Measurements from ENCODE around the gene MEI1.
A peak's percentile ranks its signal among the peaks of the same experiment; 100 is the strongest.
"Not testable (repeated sequence)": the region's sequence is repeated elsewhere in the genome, so short reads cannot be mapped to it uniquely, and the experiment has no call there.

The MEI1 gene

DNA sequence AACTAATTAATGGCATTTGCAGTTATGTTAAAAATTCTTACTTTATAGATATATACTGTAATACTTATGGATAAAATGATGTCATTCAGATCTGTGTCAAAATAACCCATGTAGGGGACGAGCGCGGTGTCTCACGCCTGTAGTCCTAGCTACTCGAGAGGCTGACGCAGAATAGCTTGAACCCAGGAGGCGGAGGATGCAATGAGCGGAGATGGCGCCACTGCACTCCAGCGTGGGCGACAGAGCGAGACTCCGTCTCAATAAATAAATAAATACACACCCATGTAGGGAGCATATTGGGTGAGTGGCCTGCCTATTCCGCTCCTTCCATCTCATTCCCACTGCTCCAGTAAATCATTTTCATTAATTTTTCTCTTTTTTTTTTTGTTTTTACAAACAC lies 17.7 kb upstream of the MEI1 start:
- no peak for DNase-seq (ENCODE audit: low read depth)

DNA sequence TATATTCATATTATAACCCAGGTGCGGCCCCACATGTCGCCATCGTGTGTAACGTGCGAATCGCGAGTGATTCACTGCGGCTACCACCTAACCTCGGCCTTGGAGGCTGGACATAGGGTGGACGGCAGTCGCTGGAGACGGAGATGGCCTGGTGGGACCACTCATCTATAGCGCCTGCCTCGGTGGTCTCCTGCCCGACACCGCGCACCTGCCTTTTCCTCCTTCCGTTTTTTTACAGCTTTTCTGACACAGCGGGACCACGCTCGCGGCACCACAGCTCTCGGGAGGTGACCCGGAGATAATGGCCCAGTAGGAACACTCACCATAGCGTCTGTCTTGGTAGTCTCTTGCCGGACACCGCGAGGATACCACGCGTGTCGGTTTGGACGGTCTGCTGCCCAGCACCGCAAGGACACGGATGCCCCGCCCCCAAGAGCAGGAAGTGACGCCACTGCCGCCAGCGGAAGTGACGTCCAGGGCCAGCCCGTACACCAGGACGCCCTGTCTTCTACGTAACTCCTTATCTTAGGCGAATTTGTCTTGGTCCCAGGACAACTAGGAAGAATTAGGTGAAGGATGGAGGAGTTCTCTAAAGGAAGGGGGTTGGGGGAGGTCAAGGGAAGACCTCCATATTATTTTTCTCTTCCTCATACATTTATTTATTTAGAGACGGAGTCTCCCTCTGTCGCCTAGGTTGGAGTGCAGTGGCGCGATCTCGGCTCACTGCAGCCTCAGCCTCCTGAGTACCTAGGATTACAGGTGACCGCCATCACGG lies 17.1 kb upstream of the MEI1 start:
- peak; percentile 82 for DNase-seq (ENCODE audit: low read depth)

DNA sequence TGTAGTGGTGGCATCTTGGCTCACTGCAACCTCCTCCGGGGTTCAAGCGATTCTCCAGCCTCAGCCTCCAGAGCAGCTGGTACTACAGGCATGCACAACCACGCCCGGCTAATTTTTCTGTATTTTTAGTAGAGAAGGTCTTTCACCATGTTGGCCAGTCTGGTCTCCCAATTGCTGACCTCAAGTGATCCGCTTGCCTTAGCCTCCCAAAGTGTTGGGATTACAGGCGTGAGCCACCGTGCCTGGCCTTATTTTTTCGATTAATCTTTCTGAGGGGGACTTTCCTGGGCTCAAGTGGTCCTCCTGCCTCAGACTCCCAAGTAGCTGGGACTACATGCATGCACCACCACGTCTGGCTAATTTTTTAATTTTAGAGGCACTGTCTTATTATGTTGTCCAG lies 16.3 kb upstream of the MEI1 start:
- DNase-seq (ENCODE audit: low read depth) = no peak

DNA sequence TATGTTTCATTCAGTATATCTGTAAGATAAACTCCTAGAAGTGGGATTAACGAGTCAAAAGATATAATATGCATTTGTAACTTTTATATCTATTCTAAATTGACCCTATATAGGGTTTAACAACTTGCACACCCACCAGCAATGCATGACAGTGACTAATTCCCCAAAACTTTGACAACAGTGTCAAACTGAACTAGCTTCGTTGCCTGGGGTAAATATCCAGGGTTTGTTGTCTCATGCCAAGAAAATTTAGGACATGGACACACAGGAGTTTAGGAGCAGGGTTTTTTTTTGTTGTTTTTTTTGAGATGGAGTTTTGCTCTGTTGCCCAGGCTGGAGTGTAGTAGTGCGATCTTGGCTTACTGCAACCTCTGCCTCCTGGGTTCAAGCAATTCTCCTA lies 15.7 kb upstream of the MEI1 start:
- no peak for DNase-seq (ENCODE audit: low read depth)

DNA sequence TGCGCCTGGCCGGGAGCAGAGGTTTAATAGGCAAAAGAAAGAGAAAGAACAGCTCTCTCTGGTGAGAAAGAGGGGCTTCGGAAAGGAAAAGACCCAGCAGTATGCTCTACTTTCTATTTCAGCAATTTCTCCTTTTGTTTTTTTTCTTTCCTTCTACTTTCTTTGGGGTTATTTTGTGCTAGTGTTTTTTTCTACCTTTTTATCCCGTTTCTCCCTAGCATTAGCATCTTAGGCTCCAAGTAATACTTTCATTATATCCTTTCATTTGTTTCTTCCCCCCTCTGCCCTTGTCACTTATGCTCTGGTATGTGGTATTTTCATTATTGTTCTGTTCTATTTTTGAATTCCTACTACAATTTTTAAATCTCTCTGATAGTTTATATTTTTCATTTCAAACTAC lies 15.1 kb upstream of the MEI1 start:
- DNase-seq (ENCODE audit: low read depth) = no peak

DNA sequence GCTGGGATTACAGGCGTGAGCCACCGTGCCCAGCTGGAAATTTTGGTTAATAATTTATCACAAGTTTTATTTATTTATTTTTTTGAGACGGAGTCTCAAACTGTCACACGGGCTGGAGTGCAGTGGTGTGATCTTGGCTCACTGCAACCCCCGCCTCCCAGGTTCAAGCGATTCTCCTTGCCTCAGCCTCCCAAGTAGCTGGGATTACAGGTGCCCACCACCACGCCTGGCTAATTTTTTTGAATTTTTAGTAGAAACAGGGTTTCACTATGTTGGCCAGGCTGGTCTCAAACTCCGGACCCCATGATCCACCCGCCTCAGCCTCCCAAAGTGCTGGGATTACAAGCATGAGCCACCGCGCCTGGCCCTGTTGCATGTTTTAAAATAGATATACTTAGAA lies 12.4 kb upstream of the MEI1 start:
- not testable (repeated sequence) for DNase-seq (ENCODE audit: low read depth)

DNA sequence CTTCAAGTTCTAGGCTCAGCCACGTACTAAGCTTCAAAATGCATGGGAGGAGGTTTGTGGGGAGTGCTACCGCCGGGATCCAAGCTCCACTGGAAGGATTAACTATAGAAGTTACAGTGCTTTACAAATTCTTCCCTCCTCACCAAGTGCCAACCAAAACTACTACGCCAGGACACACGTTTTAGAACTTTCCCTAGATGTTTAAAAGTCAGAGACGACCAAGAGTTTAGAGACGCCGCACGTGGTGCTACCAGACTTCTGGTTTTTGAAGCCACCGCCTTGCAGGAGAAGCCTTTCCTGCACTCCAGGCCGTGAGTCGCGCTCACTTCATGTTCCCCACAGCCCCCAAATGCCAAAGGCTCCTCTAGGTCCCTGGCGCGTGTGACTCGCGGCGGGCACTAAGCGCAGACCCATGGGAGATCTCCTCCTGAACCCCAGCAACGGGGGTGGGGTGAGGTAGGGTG lies 11.4 kb upstream of the MEI1 start:
- no peak for DNase-seq (ENCODE audit: low read depth)

DNA sequence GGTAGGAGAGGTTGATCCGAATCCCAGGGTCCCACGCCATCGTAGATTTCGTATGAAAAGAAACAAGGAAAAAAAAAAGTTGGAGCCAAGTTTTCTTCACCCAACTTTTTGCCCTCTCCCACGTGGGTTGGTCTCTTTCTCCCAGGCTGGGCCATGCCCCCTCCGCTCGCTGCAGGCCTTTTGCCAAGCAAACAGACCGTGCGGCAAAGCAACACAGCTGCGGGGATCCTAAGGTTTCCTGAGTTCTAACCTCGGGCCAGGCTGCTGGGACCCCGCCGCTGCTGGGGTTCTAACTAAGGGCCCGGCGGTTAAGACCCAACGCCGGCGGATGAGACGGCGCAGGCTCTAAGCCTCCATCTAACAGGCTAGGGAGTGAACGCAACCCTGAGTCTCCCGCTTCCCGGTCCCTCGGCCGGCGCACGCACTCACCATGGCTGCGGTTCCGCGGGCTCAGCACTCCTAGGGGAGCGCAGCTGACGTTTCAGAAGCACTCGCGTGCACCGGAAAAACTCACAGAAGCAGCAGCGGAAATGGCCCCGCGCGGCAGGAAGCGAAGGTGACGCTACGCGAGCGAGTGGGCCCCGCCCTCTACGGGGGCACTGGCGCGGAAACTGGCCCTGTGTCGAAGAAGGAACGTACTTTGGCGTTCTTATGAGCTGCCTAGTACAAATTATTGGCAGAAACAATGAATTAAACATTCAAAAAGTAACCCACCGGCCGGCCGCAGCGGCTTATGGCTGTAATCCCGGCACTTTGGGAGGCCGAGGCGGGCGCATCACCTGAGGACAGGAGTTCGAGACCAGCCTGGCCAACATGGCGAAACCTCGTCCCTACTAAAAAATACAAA lies 10.7 kb upstream of the MEI1 start, which contains the start of gene SNU13:
TSS of gene SNU13 (minus strand) at position 503 of the 847 bp plus-strand sequence. CDS start at position 432, 71 bp downstream.
- peak; percentile 91 for DNase-seq (ENCODE audit: low read depth)

DNA sequence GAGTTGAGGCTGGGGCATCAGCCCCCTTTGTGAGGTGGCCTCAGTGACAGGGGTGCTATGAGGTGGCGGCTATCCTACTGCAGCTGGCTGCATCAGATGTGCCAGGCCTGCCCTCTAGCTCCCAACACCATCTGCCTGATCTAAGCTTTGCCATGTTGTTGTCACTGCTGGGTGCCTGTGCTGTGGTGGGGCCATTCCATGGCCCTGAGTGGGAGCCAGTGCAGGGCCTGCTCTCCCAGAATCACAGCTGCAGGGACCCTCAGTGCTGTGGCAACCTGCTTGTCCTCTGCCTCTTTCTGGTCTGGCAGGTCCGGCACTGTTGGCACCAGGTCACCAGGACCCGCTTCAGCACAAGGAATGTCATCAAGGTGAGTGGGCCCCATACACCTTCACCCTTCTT lies 8.8 kb upstream of the MEI1 start:
- DNase-seq (ENCODE audit: low read depth) = no peak

DNA sequence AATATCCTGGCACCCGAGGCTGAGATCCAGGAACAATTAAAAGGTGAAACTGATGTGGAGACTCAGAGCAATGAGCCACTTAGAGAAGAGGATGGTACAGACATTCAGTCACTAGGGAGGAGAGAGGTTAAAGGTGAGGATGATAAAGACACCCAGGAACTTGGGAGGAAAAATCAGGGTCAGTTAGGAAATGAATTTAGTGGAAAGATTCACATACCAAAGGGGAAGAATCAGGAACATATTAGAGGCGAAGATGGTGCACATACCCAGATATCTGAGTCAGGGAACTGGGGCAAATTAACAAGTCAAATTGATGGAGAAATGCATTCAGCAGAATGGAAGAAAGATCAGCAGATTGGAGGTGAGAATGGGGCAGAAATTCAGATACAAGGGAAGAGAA lies 4.1 kb upstream of the MEI1 start:
- no peak for DNase-seq (ENCODE audit: low read depth)

DNA sequence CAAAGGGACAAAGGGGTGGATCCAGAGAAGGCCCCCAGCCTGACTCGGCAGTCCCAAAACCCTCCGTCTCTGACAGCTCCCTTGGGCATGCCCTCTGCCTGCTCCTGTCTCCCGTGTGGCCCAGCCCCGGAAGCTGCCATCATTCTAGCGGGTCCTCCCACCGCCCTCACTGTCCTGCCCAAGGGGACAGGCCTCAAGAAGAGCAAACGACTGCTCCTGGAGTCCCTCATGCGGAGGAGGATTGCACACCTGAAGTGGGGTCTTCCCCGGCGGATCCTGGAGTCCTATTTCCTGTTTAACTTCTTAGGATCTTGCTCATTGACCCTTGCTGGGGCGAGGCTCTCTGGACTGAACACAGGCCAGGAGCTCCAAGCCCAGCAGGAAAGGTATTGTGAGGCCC lies 2.6 kb upstream of the MEI1 start:
- no peak for DNase-seq (ENCODE audit: low read depth)

DNA sequence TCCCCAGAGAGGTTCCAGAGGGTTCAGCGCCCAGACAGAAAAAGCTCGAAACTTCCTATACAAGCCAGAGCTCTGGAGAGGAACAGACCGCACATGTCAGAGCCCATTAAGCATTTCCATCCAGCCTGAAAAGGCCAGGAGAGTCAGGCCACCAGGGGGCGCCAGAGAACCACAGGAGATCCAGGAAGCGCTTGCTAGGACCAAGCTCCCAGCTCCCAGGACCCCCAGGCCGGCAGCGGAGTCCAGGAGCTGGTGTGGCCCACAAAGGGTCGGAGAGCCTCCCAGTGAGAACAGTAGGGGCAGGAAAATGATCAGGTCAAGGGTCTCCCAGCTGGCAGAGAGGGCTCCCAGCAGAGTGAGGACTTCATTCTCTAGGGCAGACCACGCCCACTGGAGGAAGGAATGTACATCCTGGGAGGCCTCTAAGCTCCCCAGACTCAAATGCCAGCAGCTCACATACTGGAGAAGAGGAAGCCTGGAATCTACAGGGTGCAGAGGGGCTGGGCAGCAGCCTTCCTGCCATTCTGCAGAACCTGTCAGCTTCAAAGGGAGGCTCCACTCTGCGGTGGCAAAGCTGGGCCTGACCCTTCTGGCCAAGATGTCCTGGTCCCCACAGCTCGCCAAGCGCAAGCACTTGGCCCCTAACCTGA lies 2.1 kb upstream of the MEI1 start:
- DNase-seq (ENCODE audit: low read depth) = peak; percentile 86

DNA sequence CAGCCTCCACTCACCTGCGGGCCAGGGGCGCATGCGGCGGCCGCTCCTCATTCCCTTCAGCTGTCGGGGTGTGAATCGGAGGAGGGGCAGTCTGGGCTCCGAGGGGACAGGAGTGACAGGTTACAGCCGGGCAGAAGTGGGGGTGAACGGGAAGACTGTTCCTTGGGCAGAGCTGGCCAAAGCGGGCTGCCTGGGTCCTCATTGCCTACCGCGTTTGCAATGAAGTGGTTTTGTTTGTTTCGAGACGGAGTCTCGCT lies 733 bp downstream of the MEI1 start:
- no peak for DNase-seq (ENCODE audit: low read depth)

DNA sequence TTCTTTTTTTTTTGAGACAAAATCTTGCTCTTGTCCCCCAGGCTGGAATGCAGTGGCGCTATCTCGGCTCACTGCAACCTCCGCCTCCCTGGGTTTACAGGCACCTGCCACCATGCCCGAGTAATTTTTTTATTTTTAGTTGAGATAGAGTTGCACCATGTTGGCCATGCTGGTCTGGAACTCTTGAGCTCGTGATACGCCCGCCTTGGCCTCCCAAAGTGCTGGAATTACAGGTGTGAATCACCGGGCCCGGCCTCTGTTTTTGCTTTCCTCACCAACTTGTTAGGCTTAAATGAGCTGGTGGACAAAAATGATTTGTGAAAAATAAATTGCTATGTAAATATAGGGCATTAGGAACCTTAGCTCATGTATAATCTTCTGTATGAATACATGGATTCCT lies 3.5 kb downstream of the MEI1 start:
- DNase-seq (ENCODE audit: low read depth) = no peak

DNA sequence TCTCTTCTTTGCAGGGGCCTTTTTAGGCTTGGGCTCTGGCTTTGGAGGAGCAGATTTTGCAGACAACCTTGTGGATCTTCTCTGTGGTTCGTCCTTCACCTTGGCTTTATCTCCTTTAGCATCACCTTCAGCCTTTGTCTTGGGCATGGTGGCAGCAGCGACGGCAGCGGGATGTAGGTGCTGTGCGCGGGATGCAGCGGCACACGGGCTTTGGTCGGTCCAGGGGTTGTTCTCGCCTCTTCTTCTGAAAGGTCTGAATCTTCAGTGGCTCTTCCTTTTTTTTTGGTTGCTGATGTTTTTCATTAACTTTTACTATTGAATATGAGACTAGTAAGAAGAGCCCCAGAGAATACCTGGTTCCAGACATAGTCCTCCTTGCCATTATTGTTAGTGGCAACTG lies 10.0 kb downstream of the MEI1 start:
- DNase-seq (ENCODE audit: low read depth) = no peak

DNA sequence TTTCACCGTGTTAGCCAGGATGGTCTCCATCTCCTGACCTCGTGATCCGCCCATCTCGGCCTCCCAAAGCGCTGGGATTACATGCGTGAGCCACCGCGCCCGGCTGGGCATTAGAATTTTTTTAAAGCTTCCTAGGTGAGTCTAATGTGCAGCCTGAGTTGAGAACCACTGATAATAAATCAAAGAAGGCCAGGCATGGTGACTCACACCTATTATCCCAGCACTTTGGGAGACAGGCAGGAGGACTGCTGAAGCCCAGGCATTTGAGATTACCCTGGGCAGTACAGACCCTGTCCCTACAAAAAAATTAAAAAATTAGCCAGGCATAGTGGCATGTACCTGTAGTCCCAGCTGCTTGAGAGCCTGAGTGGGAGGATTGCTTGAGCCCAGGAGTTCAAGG lies 13.7 kb downstream of the MEI1 start:
- no peak for DNase-seq (ENCODE audit: low read depth)

DNA sequence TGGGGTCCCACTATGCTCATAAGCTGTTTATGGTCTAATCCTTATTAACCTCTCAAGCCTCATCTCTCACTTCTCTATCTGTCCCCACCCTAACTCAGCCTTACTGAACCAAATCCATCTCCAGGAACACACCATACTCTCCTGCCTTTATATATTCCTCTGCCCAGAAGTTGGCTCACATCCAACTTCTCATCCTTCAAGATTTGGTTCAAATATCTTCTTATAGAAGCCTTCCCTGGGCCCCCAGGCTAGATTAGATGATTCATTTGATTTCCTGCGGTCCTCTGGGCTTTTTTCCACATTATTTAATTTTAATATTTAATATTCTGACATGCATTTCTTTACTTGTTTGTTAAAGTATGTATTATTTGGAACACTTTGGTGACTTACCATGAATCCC lies 23.2 kb downstream of the MEI1 start:
- DNase-seq (ENCODE audit: low read depth) = no peak

DNA sequence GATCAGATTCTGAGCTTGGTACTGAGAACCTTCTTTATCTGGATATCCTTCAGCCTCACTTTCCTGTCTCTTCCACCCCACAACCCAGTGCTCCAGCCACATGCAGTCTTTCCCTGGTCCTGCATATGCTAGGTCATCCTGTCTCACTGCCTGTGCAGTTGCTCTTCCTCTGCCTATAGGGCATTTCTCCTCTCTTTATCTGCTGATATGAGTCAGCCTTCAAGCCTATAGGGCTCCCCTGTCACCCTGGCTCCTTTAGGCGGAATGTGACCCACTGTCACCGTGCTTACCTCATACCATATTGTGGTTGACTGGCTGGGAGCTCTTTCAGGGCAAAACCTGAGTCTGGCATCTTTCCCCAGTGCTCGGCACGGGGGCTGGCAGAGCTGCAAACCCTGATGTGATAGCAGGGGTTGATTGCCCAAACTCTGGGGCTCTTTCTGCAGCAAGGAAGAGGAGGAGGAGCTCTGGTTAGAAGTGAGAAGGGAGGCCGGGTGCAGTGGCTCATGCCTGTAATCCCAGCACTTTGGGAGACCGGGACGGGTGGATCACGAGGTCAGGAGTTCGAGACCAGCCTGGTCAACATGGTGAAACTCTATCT lies 26.3 kb downstream of the MEI1 start:
- no peak for DNase-seq (ENCODE audit: low read depth)

DNA sequence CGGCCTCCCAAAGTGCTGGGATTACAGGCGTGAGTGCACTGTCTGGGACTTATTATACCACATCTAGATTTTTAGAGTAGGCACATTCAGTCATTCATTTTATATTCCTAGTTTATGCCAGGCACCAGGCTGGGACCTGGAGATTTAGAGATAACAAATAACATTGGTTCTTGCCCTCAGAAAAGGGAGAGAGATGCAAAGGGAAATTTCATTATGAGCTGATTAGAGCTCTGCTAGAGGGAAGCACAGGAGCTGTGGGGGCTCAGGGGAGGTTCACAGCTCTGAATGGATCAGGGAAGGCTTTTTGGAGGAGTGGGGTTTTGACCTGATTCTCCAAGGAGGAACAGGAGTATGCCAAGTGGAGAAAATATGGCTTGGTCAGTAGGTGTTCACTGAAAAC lies 32.3 kb downstream of the MEI1 start:
- no peak for DNase-seq (ENCODE audit: low read depth)

DNA sequence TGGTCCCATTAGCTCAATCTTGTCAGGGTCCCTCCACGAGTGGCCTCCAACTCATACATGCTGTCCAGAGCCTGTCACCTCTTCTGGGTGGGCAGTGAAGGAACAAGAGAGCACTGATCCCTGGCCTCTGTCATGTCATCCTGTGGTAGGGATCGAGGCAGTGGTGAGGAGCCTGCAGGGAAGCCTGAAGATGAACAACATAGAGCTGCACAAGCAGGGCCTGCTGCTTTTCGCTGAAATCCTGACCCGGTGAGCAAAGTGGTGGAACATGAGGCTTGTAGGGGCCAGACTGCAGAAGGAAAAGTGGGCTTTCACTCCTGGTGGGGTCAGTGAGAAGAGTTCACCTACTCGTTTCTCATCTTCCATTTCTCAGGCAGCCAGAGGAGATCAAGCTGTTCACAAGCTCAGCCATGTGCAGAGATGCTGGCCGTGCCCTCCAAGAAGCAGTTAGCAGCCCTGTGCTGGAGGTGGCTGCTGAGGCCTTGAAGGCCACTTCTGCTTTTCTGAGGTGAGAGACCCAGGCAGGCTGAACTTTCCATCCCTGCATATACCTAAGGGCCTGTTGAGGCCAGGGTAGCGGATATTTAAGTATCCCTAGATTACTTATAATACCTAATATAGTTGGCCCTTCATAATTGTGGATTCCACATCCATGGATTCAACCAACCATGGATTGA lies 32.9 kb downstream of the MEI1 start:
- DNase-seq (ENCODE audit: low read depth) = no peak

DNA sequence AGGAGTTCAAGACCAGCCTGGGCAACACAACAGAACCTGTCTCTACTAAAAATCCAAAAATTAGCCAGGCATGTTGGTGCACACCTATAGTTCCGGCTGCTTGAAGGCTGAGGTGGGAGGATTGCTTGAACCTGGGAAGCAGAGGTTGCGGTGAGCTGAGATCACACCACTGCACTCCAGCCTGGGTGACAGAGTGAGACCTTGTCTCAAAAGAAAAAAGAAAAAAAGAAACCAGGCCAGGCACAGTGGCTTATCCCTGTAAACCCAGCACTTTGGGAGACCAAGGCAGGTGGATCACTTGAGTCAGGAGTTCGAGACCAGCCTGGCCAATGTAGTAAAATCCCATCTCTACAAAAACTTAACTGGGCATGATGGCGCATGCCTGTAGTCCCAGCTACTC lies 33.9 kb downstream of the MEI1 start:
- not testable (repeated sequence) for DNase-seq (ENCODE audit: low read depth)

DNA sequence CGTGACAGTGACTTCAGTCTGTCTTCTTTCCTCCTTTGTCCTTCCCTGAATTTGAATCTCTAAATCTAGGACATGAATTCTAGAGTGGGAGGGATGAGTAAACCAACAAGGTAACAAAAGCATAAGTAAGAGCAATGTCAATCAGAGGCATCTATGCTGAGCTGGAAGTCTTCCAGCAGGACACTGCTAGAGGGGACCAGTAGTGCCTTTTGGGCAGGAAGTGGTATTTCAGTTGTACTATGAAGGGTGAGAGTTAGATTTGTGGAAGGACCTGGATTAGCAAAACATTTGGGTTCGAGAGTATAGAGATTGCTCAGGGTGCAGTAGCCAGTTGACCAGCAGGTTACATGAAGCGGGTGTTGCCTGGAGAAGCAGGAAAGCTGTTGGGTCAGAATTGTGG lies 40.3 kb downstream of the MEI1 start:
- no peak for DNase-seq (ENCODE audit: low read depth)

Data from activated T-cell treated with anti-CD3 and anti-CD28 coated beads for 48 hours (primary cell).